Measurements from ENCODE around the gene KLHDC2.
"Not testable (repeated sequence)": the region's sequence is repeated elsewhere in the genome, so short reads cannot be mapped to it uniquely, and the experiment has no call there.

Gene KLHDC2

DNA sequence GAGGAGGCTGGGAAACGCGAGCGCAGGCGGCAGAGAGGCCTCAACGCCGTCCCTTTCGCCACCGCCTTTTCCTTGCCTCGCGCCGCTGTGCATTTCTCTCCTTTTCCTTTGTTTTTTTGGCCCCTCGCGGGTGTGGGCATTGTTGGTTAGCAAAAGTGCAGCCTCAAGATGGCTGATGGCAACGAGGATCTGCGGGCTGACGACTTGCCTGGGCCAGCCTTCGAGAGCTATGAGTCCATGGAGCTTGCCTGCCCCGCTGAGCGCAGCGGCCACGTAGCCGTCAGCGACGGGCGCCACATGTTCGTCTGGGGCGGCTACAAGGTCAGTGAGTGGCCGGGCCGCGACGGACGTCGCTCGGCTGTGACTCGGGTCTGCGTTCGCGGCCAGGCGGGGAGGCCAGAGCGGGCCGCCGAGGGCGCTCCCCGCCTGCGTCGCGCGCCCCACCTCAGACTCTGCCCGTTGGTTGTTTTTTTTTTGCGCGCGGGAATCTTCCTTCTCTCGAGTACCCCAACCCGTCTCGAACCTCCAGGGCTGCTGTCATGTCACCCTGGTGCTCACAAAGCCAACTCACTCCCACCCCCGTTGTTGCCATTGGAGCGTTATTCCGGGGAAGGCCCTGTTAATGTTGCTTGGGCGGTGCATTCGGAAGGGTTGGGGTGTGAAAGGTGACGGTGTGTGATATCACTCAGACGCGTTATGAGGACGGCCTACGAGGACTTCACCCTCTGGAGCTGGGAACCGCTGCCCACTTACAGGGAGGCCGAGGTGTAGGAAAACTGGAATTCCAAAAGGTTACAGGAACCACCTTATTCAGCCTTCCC is 558 bp downstream of the KLHDC2 start:
- H3K4me1 Mint-ChIP-seq (ENCODE audit: low read depth), result peaks cover 32% of the 10 kb centered on the region
- H3K9me3 Mint-ChIP-seq, result no peaks in the 10 kb centered on the region
- peaks cover 4% of the 10 kb centered on the region for H3K36me3 Mint-ChIP-seq (ENCODE audit: low read depth)
- DNase-seq (ENCODE audit: low spot score), result peak; percentile 82
- peak overlapping the region; percentile 100 for H3K27ac Mint-ChIP-seq
- H3K27me3 Mint-ChIP-seq (ENCODE audit: low read depth), result no peaks in the 10 kb centered on the region
- peak overlapping the region; percentile 98 for H3K4me3 Mint-ChIP-seq

DNA sequence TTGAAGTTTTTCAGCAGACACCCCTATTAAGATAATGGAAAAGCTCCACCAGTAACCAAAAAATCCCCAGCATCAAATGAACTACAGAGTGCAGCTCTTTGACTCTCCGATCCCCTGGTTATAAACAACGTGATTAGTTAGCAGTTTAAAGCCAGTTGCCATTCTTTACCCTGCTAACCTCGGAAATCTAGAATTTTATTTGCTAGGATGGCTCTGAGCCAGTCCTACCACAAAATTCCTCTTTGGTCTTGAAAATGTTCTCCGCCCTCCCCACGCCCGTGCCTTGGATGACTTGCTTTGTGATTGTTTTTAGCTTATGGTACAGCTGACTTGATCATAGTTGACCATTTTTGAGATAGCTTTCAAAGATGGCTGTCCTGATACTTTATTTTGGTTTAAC is 1.2 kb downstream of the KLHDC2 start:
- peaks cover 4% of the 10 kb centered on the region for H3K36me3 Mint-ChIP-seq (ENCODE audit: low read depth)
- no peak for DNase-seq (ENCODE audit: low spot score)
- H3K27me3 Mint-ChIP-seq (ENCODE audit: low read depth), result no peaks in the 10 kb centered on the region
- no peaks in the 10 kb centered on the region for H3K9me3 Mint-ChIP-seq
- H3K4me1 Mint-ChIP-seq (ENCODE audit: low read depth), result peaks cover 29% of the 10 kb centered on the region
- H3K27ac Mint-ChIP-seq, result peak overlapping the region; percentile 100
- H3K4me3 Mint-ChIP-seq, result peak overlapping the region; percentile 98

DNA sequence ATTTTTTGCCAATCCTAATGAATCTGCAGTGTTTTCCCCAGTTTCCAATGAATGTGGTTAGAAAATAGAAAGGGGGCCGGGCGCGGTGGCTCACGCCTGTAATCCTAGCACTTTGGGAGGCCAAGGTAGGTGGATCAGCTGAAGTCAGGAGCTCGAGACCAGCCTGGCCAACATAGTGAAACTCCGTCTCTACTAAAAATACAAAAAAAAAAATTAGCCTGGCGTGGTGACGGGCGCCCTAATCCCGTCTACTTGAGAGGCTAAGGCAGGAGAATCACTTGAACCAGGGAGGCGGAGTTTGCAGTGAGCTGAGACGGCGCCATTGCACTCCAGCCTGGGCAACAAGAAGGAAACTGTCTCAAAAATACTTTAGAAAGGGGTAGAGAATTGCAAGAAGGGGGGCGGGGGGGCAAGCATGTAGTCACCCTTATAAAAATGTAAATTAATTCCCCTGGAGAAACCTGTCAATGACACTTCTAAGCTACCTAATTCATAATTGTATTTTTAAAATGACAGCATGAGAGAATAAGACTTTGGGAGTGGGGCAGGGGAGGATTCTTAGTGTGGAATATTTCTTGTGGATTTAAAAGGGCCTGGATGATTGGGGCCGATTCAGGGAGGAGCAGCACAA is 1.7 kb downstream of the KLHDC2 start:
- peak overlapping the region; percentile 100 for H3K27ac Mint-ChIP-seq
- H3K27me3 Mint-ChIP-seq (ENCODE audit: low read depth), result no peaks in the 10 kb centered on the region
- no peak for DNase-seq (ENCODE audit: low spot score)
- no peaks in the 10 kb centered on the region for H3K9me3 Mint-ChIP-seq
- H3K4me1 Mint-ChIP-seq (ENCODE audit: low read depth), result peaks cover 29% of the 10 kb centered on the region
- H3K36me3 Mint-ChIP-seq (ENCODE audit: low read depth), result peaks cover 8% of the 10 kb centered on the region
- H3K4me3 Mint-ChIP-seq, result peak overlapping the region; percentile 98

DNA sequence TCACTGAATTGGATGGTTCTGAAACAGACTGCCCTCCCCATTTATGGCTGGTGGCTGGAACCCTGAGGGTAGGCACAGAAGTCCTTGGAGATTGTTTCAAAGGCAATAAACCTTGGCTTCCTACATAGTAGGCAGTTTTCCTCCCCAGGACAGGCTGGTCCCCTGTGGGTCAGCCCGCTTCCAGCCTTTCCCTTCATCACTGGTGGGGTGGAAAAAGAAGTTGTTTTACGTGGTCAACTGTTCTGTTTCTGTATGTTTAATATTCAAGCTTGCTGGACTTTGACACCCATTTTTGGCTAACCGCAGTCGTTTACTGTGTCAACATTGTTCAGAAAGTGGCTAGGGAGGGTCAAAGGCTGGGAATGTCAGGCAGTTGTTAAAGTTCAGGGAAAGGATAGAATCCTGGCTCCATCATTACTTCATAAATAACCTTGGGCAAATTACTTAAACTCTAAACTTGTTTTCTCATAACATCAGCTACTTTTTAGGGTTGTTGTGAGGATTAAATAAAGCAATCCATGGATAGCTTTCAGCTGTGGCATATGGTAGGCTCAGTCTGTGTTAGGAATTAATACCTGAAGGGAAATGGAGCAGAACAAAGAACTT is 2.4 kb downstream of the KLHDC2 start:
- Mint-ChIP-seq H3K27me3 (ENCODE audit: low read depth) (no peaks in the 10 kb centered on the region), H3K36me3 (ENCODE audit: low read depth) (peaks cover 13% of the 10 kb centered on the region), H3K4me1 (ENCODE audit: low read depth) (peaks cover 29% of the 10 kb centered on the region), H3K9me3 (no peaks in the 10 kb centered on the region), H3K4me3 (peak overlapping the region; percentile 98), H3K27ac (peak overlapping the region; percentile 74)
- DNase-seq (ENCODE audit: low spot score), result no peak

DNA sequence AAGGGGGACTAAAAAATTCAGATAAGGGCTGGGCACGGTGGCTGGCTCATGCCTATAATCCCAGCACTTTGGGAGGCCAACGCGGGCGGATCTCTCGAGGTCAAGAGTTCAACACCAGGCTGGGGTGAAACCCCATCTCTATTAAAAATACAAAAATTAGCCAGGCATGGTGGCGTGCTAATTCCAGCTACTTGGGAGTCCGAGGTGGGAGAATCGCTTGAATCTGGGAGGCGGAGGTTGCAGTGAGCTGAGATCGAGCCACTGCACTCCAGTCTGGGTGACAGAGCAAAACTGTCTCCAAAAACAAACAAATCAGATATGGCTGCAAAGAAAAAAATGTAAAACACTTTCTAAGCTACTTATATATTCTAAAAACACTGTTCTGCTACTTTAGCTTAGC is 3.7 kb downstream of the KLHDC2 start:
- DNase-seq (ENCODE audit: low spot score), result not testable (repeated sequence)
- H3K4me1 Mint-ChIP-seq (ENCODE audit: low read depth), result peaks cover 31% of the 10 kb centered on the region

DNA sequence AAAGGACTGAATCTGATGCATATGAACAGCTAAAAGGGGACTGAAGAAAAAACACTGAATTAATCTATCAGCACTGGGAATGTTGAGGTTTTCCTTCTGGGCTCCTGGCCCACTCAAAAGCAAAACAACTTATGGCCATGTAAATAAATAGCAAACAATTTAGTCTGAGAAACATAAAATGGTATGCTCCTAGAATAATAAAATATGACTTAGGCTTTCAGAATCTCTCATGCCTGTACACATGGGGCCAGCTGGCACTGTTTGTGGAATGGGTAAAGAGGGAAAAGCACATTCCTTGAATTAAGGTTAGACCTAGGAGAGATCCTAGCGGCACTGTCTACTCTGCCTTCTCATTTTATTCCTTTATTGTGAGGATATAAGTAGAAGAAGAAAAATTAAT is 6.2 kb downstream of the KLHDC2 start:
- H3K36me3 Mint-ChIP-seq (ENCODE audit: low read depth), result peaks cover 30% of the 10 kb centered on the region
- DNase-seq (ENCODE audit: low spot score), result no peak
- no peaks in the 10 kb centered on the region for H3K27me3 Mint-ChIP-seq (ENCODE audit: low read depth)
- H3K27ac Mint-ChIP-seq, result no peak overlapping the region
- H3K4me1 Mint-ChIP-seq (ENCODE audit: low read depth), result peaks cover 21% of the 10 kb centered on the region
- no peaks in the 10 kb centered on the region for H3K9me3 Mint-ChIP-seq
- H3K4me3 Mint-ChIP-seq, result no peak overlapping the region

More for the DNA sequence above, 3.7 kb downstream of the KLHDC2 start:
- H3K27ac Mint-ChIP-seq; H3K4me3 Mint-ChIP-seq; H3K9me3 Mint-ChIP-seq; H3K27me3 Mint-ChIP-seq (ENCODE audit: low read depth): not testable (repeated sequence)
- H3K36me3 Mint-ChIP-seq (ENCODE audit: low read depth), result peaks cover 19% of the 10 kb centered on the region

DNA sequence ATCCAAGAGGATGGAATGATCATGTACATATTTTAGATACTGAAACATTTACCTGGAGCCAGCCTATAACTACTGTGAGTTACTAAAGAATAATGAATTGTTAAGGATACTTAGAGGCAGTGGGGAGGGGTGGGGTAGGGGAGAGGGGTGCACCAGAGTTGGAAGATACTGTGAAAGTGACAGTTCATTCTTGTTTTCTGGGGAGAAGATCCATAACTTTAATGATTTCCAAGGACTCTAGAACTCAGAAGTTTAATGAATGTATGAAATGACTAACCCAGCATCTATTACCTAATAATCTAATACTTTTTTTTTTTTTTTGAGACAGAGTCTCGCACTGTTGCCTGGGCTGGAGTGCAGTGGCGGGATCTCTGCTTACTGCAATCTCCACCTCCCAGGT is 10.5 kb downstream of the KLHDC2 start:
- Mint-ChIP-seq H3K9me3 (no peaks in the 10 kb centered on the region), H3K4me1 (ENCODE audit: low read depth) (peaks cover 3% of the 10 kb centered on the region), H3K36me3 (ENCODE audit: low read depth) (peaks cover 57% of the 10 kb centered on the region), H3K27me3 (ENCODE audit: low read depth) (no peaks in the 10 kb centered on the region), H3K4me3 (no peak overlapping the region), H3K27ac (no peak overlapping the region)
- no peak for DNase-seq (ENCODE audit: low spot score)

DNA sequence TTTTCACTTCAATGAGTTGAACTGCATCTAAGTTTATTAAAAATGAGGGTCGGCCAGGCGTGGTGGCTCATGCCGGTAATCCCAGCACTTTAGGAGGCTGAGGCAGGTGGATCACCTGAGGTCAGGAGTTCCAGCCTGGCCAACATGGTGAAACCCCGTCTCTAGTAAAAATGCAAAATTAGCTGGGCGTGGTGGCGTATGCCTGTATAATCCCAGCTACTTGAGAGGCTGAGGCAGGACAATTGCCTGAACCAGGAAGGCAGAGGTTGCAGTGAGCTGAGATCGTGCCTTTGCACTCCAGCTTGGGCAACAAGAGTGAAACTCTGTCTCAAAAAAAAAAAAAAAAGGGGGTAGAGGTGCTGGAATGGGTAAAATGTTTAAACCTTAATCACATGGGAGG is 13.1 kb downstream of the KLHDC2 start:
- not testable (repeated sequence) for H3K27ac Mint-ChIP-seq; H3K4me1 Mint-ChIP-seq (ENCODE audit: low read depth); H3K4me3 Mint-ChIP-seq; H3K9me3 Mint-ChIP-seq; DNase-seq (ENCODE audit: low spot score); H3K27me3 Mint-ChIP-seq (ENCODE audit: low read depth)
- H3K36me3 Mint-ChIP-seq (ENCODE audit: low read depth), result peaks cover 64% of the 10 kb centered on the region

DNA sequence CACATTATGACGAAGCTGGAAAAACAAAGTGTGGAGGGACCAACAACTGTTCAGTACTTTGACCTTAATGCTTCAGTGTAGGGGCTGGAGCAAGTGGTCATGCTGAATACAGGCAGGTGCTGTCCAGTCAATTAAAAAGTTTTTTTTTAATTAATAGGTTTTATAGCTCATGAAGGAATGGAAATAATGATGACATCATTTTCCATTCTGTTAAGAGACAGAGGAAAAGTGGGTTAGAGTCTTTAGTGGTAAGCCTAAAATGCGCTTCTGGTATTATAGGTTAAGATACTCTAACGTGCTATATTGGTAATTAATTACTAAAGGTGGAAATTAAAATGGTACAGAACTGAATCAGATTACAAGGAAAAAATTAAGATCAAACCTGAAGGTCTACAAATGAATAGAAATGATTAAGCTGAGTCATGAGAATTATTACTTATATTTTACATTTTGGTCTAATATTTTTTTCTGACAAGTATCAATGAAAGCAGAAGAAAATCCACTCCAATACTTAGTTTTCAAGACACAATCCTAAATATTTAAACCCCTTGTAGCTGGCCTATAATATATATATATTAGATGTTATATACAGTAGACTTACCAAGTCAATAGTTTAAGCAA is 15.6 kb downstream of the KLHDC2 start:
- no peaks in the 10 kb centered on the region for H3K9me3 Mint-ChIP-seq
- H3K27ac Mint-ChIP-seq, result no peak overlapping the region
- no peak for DNase-seq (ENCODE audit: low spot score)
- H3K4me3 Mint-ChIP-seq, result no peak overlapping the region
- H3K27me3 Mint-ChIP-seq (ENCODE audit: low read depth), result no peaks in the 10 kb centered on the region
- H3K4me1 Mint-ChIP-seq (ENCODE audit: low read depth), result no peaks in the 10 kb centered on the region
- peaks cover 70% of the 10 kb centered on the region for H3K36me3 Mint-ChIP-seq (ENCODE audit: low read depth)

DNA sequence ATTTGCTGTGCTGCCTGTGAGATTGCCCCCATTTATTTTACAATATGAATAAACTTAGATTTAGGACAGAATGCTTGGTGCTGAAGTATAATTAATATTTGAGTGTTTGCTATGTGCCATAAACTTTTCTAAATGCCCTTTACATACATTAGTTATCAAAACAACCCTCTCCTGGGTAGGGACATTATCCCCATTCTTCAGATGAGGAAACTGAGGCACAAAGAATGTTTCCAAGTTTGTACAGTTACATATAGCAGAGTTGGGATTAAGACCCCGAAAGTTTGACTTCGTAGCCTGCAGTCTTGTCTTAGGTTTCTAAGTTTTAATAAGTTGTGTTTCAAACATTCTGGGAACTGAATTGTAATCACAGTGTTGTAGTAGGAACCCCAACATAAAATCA is 18.4 kb downstream of the KLHDC2 start:
- H3K4me1 Mint-ChIP-seq (ENCODE audit: low read depth), result peaks cover 2% of the 10 kb centered on the region
- H3K27me3 Mint-ChIP-seq (ENCODE audit: low read depth), result no peaks in the 10 kb centered on the region
- peaks cover 69% of the 10 kb centered on the region for H3K36me3 Mint-ChIP-seq (ENCODE audit: low read depth)
- no peak for DNase-seq (ENCODE audit: low spot score)
- H3K27ac Mint-ChIP-seq, result no peak overlapping the region
- no peaks in the 10 kb centered on the region for H3K9me3 Mint-ChIP-seq
- H3K4me3 Mint-ChIP-seq, result no peak overlapping the region

DNA sequence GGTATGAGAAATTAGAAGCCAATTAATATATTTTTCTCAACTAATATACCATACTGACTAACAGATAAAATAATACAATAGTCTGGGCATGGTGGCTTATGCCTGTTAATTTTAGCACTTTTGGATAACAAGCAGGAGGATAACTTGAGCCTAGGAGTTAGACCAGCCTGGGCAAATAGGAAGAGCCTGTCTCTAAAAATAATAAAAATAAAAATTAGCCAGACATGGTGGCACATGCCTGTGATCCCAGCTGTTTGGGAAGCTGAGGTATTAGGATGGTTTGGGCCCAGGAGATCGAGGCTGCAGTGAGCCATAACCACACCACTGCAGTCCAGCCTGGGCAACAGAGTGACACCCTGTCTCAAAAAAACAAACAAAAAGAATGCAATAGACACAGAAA is 24.7 kb downstream of the KLHDC2 start:
- DNase-seq (ENCODE audit: low spot score), result no peak
- H3K36me3 Mint-ChIP-seq (ENCODE audit: low read depth), result peaks cover 59% of the 10 kb centered on the region
- H3K27me3 Mint-ChIP-seq (ENCODE audit: low read depth), result no peaks in the 10 kb centered on the region
- no peak overlapping the region for H3K4me3 Mint-ChIP-seq
- peaks cover 4% of the 10 kb centered on the region for H3K4me1 Mint-ChIP-seq (ENCODE audit: low read depth)
- no peak overlapping the region for H3K27ac Mint-ChIP-seq
- H3K9me3 Mint-ChIP-seq, result no peaks in the 10 kb centered on the region

DNA sequence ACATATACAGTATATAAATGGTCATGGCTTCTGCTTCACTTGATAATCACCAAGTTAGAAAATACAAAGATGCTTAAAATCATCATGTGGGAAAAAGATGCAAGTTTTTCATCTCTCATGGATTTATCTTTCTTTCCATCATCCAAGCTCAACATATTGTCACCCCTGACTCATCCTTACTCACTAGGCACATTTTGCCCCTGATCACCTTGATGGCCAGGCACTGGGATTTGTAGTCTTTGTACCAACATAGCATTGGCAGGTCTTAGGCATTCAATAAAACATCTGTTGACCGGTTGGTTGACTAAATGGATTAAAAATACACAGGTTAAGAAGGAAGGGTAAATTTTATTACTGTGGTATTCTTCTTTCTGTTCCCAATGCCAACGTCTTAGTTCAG is 28.1 kb downstream of the KLHDC2 start:
- no peak overlapping the region for H3K4me3 Mint-ChIP-seq
- no peaks in the 10 kb centered on the region for H3K9me3 Mint-ChIP-seq
- DNase-seq (ENCODE audit: low spot score), result no peak
- H3K36me3 Mint-ChIP-seq (ENCODE audit: low read depth), result peaks cover 64% of the 10 kb centered on the region
- no peak overlapping the region for H3K27ac Mint-ChIP-seq
- H3K27me3 Mint-ChIP-seq (ENCODE audit: low read depth), result no peaks in the 10 kb centered on the region
- peaks cover 1% of the 10 kb centered on the region for H3K4me1 Mint-ChIP-seq (ENCODE audit: low read depth)

DNA sequence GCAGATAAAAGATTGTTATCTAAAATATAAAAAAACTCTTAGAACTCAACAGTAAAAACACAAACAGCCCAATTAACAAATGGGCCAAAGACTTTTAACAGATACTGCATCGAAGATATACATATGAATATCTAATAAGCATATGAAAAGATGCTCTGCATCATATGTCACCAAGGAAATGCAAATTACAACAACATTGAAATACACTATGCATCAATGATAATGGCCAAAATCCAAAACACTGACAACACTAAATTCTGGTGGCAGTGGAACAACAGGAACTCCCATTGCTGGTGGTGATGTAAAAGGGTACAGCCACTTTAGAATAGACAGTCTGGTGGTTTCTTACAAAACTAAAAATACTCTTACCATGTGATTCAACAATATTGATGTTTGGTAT is 40.8 kb downstream of the KLHDC2 start:
- Mint-ChIP-seq H3K36me3 (ENCODE audit: low read depth) (peaks cover 51% of the 10 kb centered on the region), H3K27ac (no peak overlapping the region), H3K4me1 (ENCODE audit: low read depth) (peaks cover 2% of the 10 kb centered on the region), H3K27me3 (ENCODE audit: low read depth) (no peaks in the 10 kb centered on the region), H3K9me3 (no peaks in the 10 kb centered on the region), H3K4me3 (no peak overlapping the region)
- no peak for DNase-seq (ENCODE audit: low spot score)

DNA sequence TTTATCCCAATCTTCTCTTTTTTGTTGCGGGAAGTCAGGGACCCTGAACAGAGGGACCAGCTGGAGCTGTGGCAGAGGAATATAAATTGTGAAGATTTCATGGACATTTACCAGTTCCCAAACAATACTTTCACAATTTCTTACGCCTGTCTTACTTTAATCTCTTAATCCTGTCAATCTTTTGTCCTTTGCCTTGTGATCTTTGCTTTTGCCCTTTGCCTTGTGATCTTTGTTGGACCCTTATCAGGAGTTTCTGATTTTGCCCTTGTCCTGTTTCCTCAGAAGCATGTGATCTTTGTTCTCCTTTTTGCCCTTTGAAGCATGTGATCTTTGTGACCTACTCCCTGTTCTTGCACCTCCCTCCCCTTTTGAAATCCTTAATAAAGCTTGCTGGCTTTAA is 48.2 kb downstream of the KLHDC2 start:
- H3K27me3 Mint-ChIP-seq (ENCODE audit: low read depth); H3K4me3 Mint-ChIP-seq; DNase-seq (ENCODE audit: low spot score); H3K4me1 Mint-ChIP-seq (ENCODE audit: low read depth); H3K27ac Mint-ChIP-seq: not testable (repeated sequence)
- Mint-ChIP-seq H3K9me3 (peaks cover 15% of the 10 kb centered on the region), H3K36me3 (ENCODE audit: low read depth) (peaks cover 72% of the 10 kb centered on the region)
